NCI-H1930 (cell line): ENCODE measurements around the gene TPCN1.

Source experiments
- DNase-seq, 2 experiments: peaks; one replicate each; lab custom pipeline; 2025; lab: John Stamatoyannopoulos, UW

TPCN1 gene

GRCh38 chr12:113262710-113263109 lies 41.4 kb downstream of the TPCN1 start:
- no peak for DNase-seq

- no peak for DNase-seq
These were observed 42.2 kb downstream of the TPCN1 start for GRCh38 chr12:113263431-113263963.

GRCh38 chr12:113266106-113266895 lies 45.0 kb downstream of the TPCN1 start:
- no peak for DNase-seq

- DNase-seq: no peak
These were observed 46.4 kb downstream of the TPCN1 start for GRCh38 chr12:113267621-113268020.

- DNase-seq: no peak
These were observed 46.9 kb downstream of the TPCN1 start for GRCh38 chr12:113268136-113268535.

- no peak for DNase-seq
These were observed 47.4 kb downstream of the TPCN1 start for GRCh38 chr12:113268621-113269020.

- DNase-seq: no peak
These were observed 48.1 kb downstream of the TPCN1 start for GRCh38 chr12:113269257-113269943.

- DNase-seq: no peak
These were observed 49.4 kb downstream of the TPCN1 start for GRCh38 chr12:113270709-113271009.

- no peak for DNase-seq
These were observed 50.2 kb downstream of the TPCN1 start for GRCh38 chr12:113271466-113271852.

GRCh38 chr12:113271853-113272561 lies 50.7 kb downstream of the TPCN1 start:
- DNase-seq: no peak

GRCh38 chr12:113273053-113273725 lies 51.9 kb downstream of the TPCN1 start:
- no peak for DNase-seq

- DNase-seq: no peak
These were observed 53.6 kb downstream of the TPCN1 start for GRCh38 chr12:113274848-113275247.

GRCh38 chr12:113276306-113276705 lies 55.0 kb downstream of the TPCN1 start:
- DNase-seq: no peak

GRCh38 chr12:113276946-113277500 lies 55.8 kb downstream of the TPCN1 start:
- DNase-seq: no peak

GRCh38 chr12:113277511-113277910 lies 56.2 kb downstream of the TPCN1 start:
- DNase-seq: no peak

GRCh38 chr12:113278141-113278540 lies 56.9 kb downstream of the TPCN1 start:
- DNase-seq: no peak

- DNase-seq: no peak
These were observed 57.4 kb downstream of the TPCN1 start for GRCh38 chr12:113278633-113279032.

- DNase-seq: no peak
These were observed 63.5 kb downstream of the TPCN1 start for GRCh38 chr12:113284751-113285150.

GRCh38 chr12:113285679-113286610 lies 64.7 kb downstream of the TPCN1 start:
- no peak for DNase-seq

- no peak for DNase-seq
These were observed 65.4 kb downstream of the TPCN1 start for GRCh38 chr12:113286712-113287111.
